Activated CD8-positive, alpha-beta memory T cell treated with anti-CD3 and anti-CD28 coated beads, Interleukin-2, amount 50 U/mL, for 24 hours (primary cell): ENCODE measurements around the gene TXNRD3.
"Not testable (repeated sequence)": the region's sequence is repeated elsewhere in the genome, so short reads cannot be mapped to it uniquely, and the experiment has no call there.

ENCODE experiments used
- DNase-seq: peaks from one replicate; pipeline ENCODE4 v3.0.0-alpha.2; 2020; ENCODE audit errors: extremely low read depth

TXNRD3 gene

GRCh38 chr3:126595479-126595878 lies 59.4 kb downstream of the TXNRD3 start:
- DNase-seq: not testable (repeated sequence)

GRCh38 chr3:126591515-126591914 lies 63.4 kb downstream of the TXNRD3 start:
- not testable (repeated sequence) for DNase-seq

- no peak for DNase-seq
Observed at GRCh38 chr3:126582311-126582710, 72.6 kb downstream of the TXNRD3 start.

- DNase-seq: no peak
Observed at GRCh38 chr3:126581569-126581968, 73.4 kb downstream of the TXNRD3 start.

- no peak for DNase-seq
Observed at GRCh38 chr3:126580746-126581145, 74.2 kb downstream of the TXNRD3 start.

GRCh38 chr3:126578702-126579101 lies 76.2 kb downstream of the TXNRD3 start:
- no peak for DNase-seq

- DNase-seq: no peak
Observed at GRCh38 chr3:126577261-126577660, 77.7 kb downstream of the TXNRD3 start.

GRCh38 chr3:126573492-126574117 lies 81.3 kb downstream of the TXNRD3 start:
- DNase-seq: no peak

- no peak for DNase-seq
Observed at GRCh38 chr3:126571078-126571477, 83.8 kb downstream of the TXNRD3 start.

GRCh38 chr3:126570103-126570541 lies 84.8 kb downstream of the TXNRD3 start:
- DNase-seq: no peak

- DNase-seq: no peak
Observed at GRCh38 chr3:126569390-126569975, 85.4 kb downstream of the TXNRD3 start.

GRCh38 chr3:126568776-126569342 lies 86.1 kb downstream of the TXNRD3 start:
- no peak for DNase-seq

- no peak for DNase-seq
Observed at GRCh38 chr3:126567696-126568438, 87.1 kb downstream of the TXNRD3 start.

- no peak for DNase-seq
Observed at GRCh38 chr3:126562737-126563276, 92.1 kb downstream of the TXNRD3 start.

GRCh38 chr3:126558336-126559071 lies 96.4 kb downstream of the TXNRD3 start, which contains the start of gene C3orf22:
TSS of gene C3orf22 (minus strand) at chr3:126558932. CDS start at chr3:126553390, 5,542 bp downstream.
- DNase-seq: no peak

GRCh38 chr3:126557761-126558160 lies 97.2 kb downstream of the TXNRD3 start:
- no peak for DNase-seq

GRCh38 chr3:126557415-126557745 lies 97.5 kb downstream of the TXNRD3 start:
- DNase-seq: no peak
